ENCODE data around the gene RANBP17. TPM values are rescaled to one million over a fixed set of nuclear protein-coding genes. Genes with fewer than 3 reads are reported as not detected.

The RANBP17 gene
- total RNA-seq, 1 experiment from 2014 or later = 14.5 TPM

DNA sequence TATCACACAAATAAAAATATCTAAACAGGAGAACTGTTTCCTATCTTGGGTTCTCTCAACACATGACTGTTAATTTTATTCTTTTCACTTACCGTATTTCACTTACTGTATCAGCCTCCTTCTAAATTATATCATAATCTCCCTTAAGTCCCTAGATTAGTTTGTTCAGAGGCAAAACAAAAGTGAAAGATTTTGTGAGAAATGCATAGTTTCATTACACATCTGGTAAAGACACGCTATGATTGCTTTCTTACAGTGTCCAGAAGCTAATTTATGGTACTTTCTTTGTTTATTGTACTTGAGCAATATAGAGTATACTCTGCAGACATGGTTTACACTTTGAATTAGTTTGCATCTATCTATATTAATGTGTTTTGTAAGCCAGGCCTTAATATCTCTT is 287.5 kb downstream of the RANBP17 start:
- Histone ChIP-seq H3F3A (ENCODE audit: insufficient read depth, low read depth) (no peaks in the 10 kb centered on the region), H3K9me2 (ENCODE audit: insufficient read depth) (no peaks in the 10 kb centered on the region), H3K4me1 (replicated peaks; ENCODE audit: insufficient read depth) (no peaks in the 10 kb centered on the region), H3K4me3 (no peak overlapping the region), H3K79me2 (ENCODE audit: low read depth) (no peaks in the 10 kb centered on the region), H3K36me3 (ENCODE audit: low read depth) (no peaks in the 10 kb centered on the region), H4K20me1 (ENCODE audit: insufficient read depth) (no peaks in the 10 kb centered on the region), H2AFZ (no peak overlapping the region), H3K27ac (no peak overlapping the region), H3K9me3 (ENCODE audit: insufficient read depth, low read depth) (no peaks in the 10 kb centered on the region), H3K4me2 (no peak overlapping the region), H3K27me3 (ENCODE audit: insufficient read depth, low read depth) (no peaks in the 10 kb centered on the region)
- no peak for TF ChIP-seq EZH2 (IDR thresholded peaks at IDR 0.05; ENCODE audit: low read depth)
- TF ChIP-seq, protein P1, sequence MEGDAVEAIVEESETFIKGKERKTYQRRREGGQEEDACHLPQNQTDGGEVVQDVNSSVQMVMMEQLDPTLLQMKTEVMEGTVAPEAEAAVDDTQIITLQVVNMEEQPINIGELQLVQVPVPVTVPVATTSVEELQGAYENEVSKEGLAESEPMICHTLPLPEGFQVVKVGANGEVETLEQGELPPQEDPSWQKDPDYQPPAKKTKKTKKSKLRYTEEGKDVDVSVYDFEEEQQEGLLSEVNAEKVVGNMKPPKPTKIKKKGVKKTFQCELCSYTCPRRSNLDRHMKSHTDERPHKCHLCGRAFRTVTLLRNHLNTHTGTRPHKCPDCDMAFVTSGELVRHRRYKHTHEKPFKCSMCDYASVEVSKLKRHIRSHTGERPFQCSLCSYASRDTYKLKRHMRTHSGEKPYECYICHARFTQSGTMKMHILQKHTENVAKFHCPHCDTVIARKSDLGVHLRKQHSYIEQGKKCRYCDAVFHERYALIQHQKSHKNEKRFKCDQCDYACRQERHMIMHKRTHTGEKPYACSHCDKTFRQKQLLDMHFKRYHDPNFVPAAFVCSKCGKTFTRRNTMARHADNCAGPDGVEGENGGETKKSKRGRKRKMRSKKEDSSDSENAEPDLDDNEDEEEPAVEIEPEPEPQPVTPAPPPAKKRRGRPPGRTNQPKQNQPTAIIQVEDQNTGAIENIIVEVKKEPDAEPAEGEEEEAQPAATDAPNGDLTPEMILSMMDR (conservative IDR thresholded peaks at IDR 0.05) = no peak
- BruUV-seq (replicated peaks) = no TSS peak
- ChIA-PET POLR2A (ENCODE audit: unreplicated experiment) (no interaction called here), CTCF (interaction anchor here (0.6 kb wide), 1 partner anchor 990 kb away, joined by 6 read pairs; no protein-coding TSS in a partner anchor)
- intact Hi-C loops (cut with micrococcal nuclease; ENCODE audit: unreplicated experiment) = no loop called here
- DNase-seq = no peak

GRCh38 chr5:171149772-171150171 is 288.0 kb downstream of the RANBP17 start:
- POLR2A ChIA-PET (ENCODE audit: unreplicated experiment) = no interaction called here
- CTCF ChIA-PET = interaction anchor here (0.7 kb wide), 1 partner anchor 1281 kb away, joined by 4 read pairs; no protein-coding TSS in a partner anchor

GRCh38 chr5:171152382-171152781 is 290.6 kb downstream of the RANBP17 start:
- no peaks in the 10 kb centered on the region for H3K9me2 ChIP-seq (ENCODE audit: insufficient read depth)
- no peaks in the 10 kb centered on the region for H3F3A ChIP-seq (ENCODE audit: insufficient read depth, low read depth)
- H4K20me1 ChIP-seq (ENCODE audit: insufficient read depth) = no peaks in the 10 kb centered on the region
- no TSS peak for BruUV-seq (replicated peaks)
- no peak overlapping the region for H3K4me2 ChIP-seq
- H3K4me1 ChIP-seq (replicated peaks; ENCODE audit: insufficient read depth) = no peaks in the 10 kb centered on the region
- no peaks in the 10 kb centered on the region for H3K79me2 ChIP-seq (ENCODE audit: low read depth)
- no peaks in the 10 kb centered on the region for H3K36me3 ChIP-seq (ENCODE audit: low read depth)
- H3K27me3 ChIP-seq (ENCODE audit: insufficient read depth, low read depth) = no peaks in the 10 kb centered on the region
- no peaks in the 10 kb centered on the region for H3K9me3 ChIP-seq (ENCODE audit: insufficient read depth, low read depth)
- ChIA-PET POLR2A (ENCODE audit: unreplicated experiment) (no interaction called here), CTCF (no interaction called here)
- intact Hi-C loops (cut with micrococcal nuclease; ENCODE audit: unreplicated experiment) = no loop called here
- no peak overlapping the region for H2AFZ ChIP-seq
- TF ChIP-seq, protein P1 (conservative IDR thresholded peaks at IDR 0.05) = no peak
- no peak for TF ChIP-seq EZH2 (IDR thresholded peaks at IDR 0.05; ENCODE audit: low read depth)
- no peak overlapping the region for H3K4me3 ChIP-seq
- no peak overlapping the region for H3K27ac ChIP-seq
- no peak for DNase-seq

More at GRCh38 chr5:171149772-171150171, 288.0 kb downstream of the RANBP17 start:
- BruUV-seq (replicated peaks) = no TSS peak
- intact Hi-C loops (cut with micrococcal nuclease; ENCODE audit: unreplicated experiment) = no loop called here
- no peaks in the 10 kb centered on the region for H3K36me3 ChIP-seq (ENCODE audit: low read depth)
- DNase-seq = no peak
- no peaks in the 10 kb centered on the region for H3K27me3 ChIP-seq (ENCODE audit: insufficient read depth, low read depth)
- H3K4me3 ChIP-seq = no peak overlapping the region
- no peaks in the 10 kb centered on the region for H3K9me3 ChIP-seq (ENCODE audit: insufficient read depth, low read depth)
- H4K20me1 ChIP-seq (ENCODE audit: insufficient read depth) = no peaks in the 10 kb centered on the region
- H3K79me2 ChIP-seq (ENCODE audit: low read depth) = no peaks in the 10 kb centered on the region
- no peaks in the 10 kb centered on the region for H3F3A ChIP-seq (ENCODE audit: insufficient read depth, low read depth)
- H3K4me2 ChIP-seq = no peak overlapping the region
- H3K9me2 ChIP-seq (ENCODE audit: insufficient read depth) = no peaks in the 10 kb centered on the region
- no peak for TF ChIP-seq EZH2 (IDR thresholded peaks at IDR 0.05; ENCODE audit: low read depth)
- TF ChIP-seq, protein P1 (conservative IDR thresholded peaks at IDR 0.05) = no peak
- no peak overlapping the region for H3K27ac ChIP-seq
- no peaks in the 10 kb centered on the region for H3K4me1 ChIP-seq (replicated peaks; ENCODE audit: insufficient read depth)
- no peak overlapping the region for H2AFZ ChIP-seq

All from PC-9 (cell line).